ENCODE measurements around the gene PAX3.

The PAX3 gene

DNA sequence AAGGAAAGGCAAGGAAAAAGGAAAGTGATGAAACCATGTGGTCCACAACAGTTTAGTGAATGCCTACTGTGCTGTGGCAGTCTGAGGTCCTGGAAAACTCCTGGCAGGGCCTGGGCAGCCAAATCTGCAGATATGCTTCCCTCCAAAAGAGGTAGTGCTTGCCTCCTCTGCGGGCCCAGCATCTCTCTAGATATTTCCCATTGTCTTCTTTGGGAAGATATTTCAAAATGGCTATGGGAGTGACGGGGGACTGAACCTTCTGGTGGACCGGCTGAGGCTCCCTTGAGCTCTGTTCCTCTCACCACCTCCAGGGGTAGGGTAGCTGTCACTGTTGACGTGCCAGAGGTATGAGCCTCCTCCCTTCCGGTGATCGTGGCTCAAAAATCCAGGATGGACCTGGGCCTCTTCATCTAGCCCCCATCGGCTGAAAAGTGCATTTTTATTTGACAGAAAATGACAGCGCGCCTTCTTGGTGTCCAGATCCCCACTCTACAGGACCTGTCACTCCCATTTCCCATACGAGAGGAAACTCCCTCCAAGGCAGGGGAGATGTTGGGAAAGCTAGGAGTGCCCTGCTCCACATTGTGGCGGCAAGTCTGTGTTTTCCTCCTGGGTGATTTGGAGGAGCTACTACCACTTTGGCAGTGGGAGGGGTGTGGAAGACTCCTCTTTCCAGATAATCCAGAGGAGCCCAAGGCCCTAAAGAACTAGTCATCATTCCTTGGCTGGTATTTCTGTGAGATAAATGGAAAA is 9.4 kb upstream of the PAX3 start:
- H3K27ac Mint-ChIP-seq = no peak overlapping the region

DNA sequence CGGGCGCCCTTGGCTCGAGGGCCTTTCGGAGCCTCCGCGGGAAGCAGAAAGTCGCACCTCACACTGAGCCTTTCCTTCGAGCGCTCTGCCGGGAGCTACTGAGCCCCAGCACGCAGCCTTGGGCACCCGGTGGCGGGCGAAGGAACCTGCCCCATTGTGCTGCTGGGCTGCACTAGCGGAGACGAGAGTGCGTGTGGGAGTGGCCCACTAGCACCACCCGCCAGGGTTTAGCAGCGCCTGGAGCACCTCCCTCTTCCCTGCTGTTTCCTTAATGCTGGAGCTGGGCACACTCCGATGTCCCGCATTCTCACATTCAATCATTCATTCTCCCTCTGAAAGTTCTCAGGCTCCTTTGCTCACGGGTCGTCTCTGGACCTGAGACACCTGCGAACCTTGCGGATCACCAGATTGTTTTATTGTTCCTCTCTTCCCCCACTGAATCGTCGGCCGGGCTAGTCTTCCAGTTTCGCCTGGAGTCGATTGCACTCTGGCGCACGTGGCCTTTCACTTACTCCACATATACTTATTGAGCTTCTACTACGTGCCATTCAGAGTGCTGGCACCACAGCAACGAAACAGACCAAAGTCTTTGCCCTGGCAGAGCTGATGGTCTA is 8.5 kb upstream of the PAX3 start:
- H3K4me3 Mint-ChIP-seq = peak overlapping the region; percentile 40 to 66 (median 51)
- H3K9me3 Mint-ChIP-seq = peaks cover 4% of the 10 kb centered on the region
- H3K36me3 Mint-ChIP-seq (ENCODE audit: low read depth) = no peaks in the 10 kb centered on the region
- no peak overlapping the region for H3K27ac Mint-ChIP-seq
- H3K4me1 Mint-ChIP-seq = peaks cover 32% of the 10 kb centered on the region
- peaks cover 100% of the 10 kb centered on the region for H3K27me3 Mint-ChIP-seq (ENCODE audit: low read depth)
- TF ChIP-seq, protein P1, sequence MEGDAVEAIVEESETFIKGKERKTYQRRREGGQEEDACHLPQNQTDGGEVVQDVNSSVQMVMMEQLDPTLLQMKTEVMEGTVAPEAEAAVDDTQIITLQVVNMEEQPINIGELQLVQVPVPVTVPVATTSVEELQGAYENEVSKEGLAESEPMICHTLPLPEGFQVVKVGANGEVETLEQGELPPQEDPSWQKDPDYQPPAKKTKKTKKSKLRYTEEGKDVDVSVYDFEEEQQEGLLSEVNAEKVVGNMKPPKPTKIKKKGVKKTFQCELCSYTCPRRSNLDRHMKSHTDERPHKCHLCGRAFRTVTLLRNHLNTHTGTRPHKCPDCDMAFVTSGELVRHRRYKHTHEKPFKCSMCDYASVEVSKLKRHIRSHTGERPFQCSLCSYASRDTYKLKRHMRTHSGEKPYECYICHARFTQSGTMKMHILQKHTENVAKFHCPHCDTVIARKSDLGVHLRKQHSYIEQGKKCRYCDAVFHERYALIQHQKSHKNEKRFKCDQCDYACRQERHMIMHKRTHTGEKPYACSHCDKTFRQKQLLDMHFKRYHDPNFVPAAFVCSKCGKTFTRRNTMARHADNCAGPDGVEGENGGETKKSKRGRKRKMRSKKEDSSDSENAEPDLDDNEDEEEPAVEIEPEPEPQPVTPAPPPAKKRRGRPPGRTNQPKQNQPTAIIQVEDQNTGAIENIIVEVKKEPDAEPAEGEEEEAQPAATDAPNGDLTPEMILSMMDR (IDR thresholded peaks at IDR 0.05; ENCODE audit: unreplicated experiment in 3 of 3) = no peak

More for the DNA sequence above, 9.4 kb upstream of the PAX3 start:
- H3K4me1 Mint-ChIP-seq = peaks cover 32% of the 10 kb centered on the region
- H3K36me3 Mint-ChIP-seq (ENCODE audit: low read depth) = no peaks in the 10 kb centered on the region
- H3K9me3 Mint-ChIP-seq = peaks cover 6% of the 10 kb centered on the region
- peak overlapping the region in 1 of 3 experiments; percentile 27 for H3K4me3 Mint-ChIP-seq
- H3K27me3 Mint-ChIP-seq (ENCODE audit: low read depth) = peaks cover 100% of the 10 kb centered on the region
- TF ChIP-seq, protein P1 (IDR thresholded peaks at IDR 0.05; ENCODE audit: unreplicated experiment in 3 of 3) = no peak

DNA sequence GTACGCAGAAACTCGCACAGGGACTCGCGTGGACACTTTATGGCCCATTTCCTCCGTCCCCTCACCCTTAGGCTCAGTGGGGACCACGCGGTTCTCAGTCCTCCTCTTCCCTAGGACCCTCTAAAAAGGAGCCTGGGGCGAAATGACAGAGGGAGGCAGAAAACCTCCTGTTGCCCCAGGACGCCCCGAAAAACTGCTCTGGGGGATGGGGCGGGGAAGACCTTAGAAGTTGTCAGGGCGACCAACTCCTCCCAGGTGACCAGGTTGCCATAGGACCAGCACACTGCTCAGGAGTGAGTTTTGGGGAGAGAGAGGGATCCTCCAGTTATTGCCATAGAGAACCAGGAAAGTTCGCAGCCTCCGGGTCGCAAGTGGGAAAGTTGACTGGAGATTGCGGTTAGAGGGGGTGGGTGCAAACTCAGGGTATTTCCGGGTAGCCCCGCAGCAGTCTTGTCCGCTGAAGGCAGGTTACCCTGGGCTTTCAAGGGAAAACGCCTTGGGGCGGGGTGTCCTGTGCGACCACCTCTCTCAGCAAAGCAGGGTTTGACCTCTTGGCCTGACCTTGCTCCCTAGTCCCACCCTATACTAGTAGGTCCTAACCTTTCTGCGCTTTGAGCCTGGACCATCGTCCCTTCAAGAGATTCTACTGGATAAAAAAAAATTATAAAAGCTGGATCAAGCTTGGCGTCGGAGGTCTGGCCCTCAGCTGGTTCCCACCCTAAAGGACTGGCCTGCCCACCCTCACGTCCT is 7.8 kb upstream of the PAX3 start:
- Mint-ChIP-seq H3K4me3 (peak overlapping the region; percentile 67 to 75 (median 74)), H3K27me3 (ENCODE audit: low read depth) (peaks cover 100% of the 10 kb centered on the region), H3K36me3 (ENCODE audit: low read depth) (no peaks in the 10 kb centered on the region), H3K4me1 (peaks cover 32% of the 10 kb centered on the region), H3K9me3 (peaks cover 4% of the 10 kb centered on the region), H3K27ac (no peak overlapping the region)
- TF ChIP-seq, protein P1 (IDR thresholded peaks at IDR 0.05; ENCODE audit: unreplicated experiment in 3 of 3) = no peak

DNA sequence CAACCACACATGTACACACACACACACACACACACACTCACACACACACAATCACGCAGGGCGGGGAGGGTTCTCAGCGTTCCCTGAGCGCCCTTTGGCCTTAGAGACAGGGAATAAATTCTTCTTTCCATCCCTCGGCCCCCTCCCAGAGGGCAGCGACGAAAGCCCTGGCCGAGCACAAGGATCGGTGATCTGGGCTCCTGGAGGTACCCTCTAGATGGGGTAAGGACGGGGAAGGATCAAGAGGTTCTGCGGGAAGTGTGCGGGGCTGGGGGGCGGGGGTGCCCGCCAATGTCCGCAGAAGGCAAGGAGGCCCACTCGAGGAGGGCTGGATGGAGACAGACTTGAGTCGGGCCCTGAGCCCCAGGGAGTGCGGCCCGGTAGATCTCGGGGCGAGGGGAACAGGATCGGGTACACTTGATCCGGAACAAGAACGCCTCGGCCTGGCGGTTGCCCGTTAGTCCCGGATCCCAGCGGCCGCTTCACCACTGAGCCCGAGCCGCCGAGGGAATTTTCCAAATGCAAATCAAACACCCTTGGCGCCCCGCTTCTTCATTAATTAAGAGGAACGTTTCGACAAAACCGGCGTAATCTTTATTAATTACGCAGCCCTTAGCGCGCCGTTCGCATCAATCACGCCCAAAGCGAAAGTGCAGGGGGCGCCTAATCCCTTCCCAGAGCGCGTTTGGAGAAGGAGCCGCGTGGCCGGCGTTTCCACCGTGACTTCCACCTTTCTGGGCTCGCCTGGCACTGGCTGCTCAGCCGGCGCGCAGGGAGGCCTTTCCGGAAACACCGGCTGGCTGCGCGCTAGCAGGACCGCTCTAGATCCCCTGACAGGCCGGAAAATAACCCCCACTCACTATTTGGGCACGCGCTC is 7.0 kb upstream of the PAX3 start:
- Mint-ChIP-seq H3K27me3 (ENCODE audit: low read depth) (peaks cover 100% of the 10 kb centered on the region), H3K27ac (peak overlapping the region in 1 of 3 experiments; percentile 48)
- TF ChIP-seq, protein P1 (IDR thresholded peaks at IDR 0.05; ENCODE audit: unreplicated experiment in 3 of 3) = no peak

DNA sequence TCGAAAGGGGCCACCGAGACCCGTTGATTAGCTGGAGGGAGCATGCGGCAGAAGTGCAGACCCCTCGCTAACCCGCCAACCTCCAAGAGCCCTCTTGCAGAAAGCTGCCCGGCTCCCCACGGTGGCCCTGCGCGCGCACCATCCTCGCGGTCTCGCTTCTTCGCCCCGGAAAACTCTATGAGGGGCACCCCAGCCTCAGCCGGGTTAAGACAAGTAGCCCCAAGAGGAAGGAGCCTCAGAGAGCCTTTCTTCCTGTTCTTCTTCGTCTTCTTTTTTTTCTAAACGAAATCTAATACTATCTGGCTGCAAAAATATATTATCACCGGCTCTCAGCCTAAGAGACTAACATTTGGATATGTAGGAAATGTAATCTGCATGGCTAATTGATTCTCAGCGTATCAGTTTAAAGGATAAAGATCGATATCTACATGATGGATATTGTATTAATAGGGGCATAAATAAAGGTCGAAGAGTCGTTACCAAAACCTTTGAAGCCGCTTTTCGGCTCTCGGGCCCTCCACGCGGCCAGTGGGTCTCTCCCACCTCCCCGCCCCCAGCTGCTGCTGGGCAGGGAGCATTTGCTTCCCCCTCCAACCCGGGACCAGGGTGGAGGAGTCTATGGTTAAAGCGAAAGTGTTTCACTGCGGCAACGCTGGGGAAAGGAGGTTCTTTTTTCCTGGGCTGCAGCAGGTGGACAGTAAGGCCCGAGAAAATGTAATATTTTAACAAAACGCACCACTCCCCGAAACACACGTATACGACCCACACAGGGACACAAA is 6.1 kb upstream of the PAX3 start:
- H3K4me3 Mint-ChIP-seq = peak overlapping the region; percentile 67 to 75 (median 74)
- no peaks in the 10 kb centered on the region for H3K36me3 Mint-ChIP-seq (ENCODE audit: low read depth)
- H3K27ac Mint-ChIP-seq = peak overlapping the region in 1 of 3 experiments; percentile 48
- TF ChIP-seq, protein P1 (IDR thresholded peaks at IDR 0.05; ENCODE audit: unreplicated experiment in 3 of 3) = no peak
- peaks cover 4% of the 10 kb centered on the region for H3K9me3 Mint-ChIP-seq
- peaks cover 32% of the 10 kb centered on the region for H3K4me1 Mint-ChIP-seq
- H3K27me3 Mint-ChIP-seq (ENCODE audit: low read depth) = peaks cover 100% of the 10 kb centered on the region

More for the DNA sequence above, 7.0 kb upstream of the PAX3 start:
- H3K4me1 Mint-ChIP-seq = peaks cover 32% of the 10 kb centered on the region
- H3K4me3 Mint-ChIP-seq = peak overlapping the region; percentile 67 to 75 (median 74)
- H3K9me3 Mint-ChIP-seq = peaks cover 4% of the 10 kb centered on the region
- no peaks in the 10 kb centered on the region for H3K36me3 Mint-ChIP-seq (ENCODE audit: low read depth)

All from nephron (organoid).